HepG2 (cell line): Measurements from ENCODE around the gene SLC25A44. TPM values are rescaled to one million over a fixed set of nuclear protein-coding genes. Genes with fewer than 3 reads are reported as not detected.

Experiments used
- ARNT ChIP-seq: fragments of 450-650 bp; IDR thresholded peaks from 2 replicates; pipeline ENCODE4 v1.6.1; 2017
- ATF7 ChIP-seq, 2 experiments: fragments of 450-650 bp in 1 of 2; sonication (generic) in 1 of 2; formaldehyde crosslinking in 1 of 2; IDR thresholded peaks; 2 replicates each; pipeline versions ENCODE4 v1.4.0 to v1.6.1; 2016 to 2020; ENCODE audit warnings: antibody characterized with exemption in 1 of 2, mild to moderate bottlenecking in 1 of 2, missing genetic modification reagents in 1 of 2
- CEBPB ChIP-seq: IDR thresholded peaks from 2 replicates; pipeline ENCODE4 v1.6.1; 2011; ENCODE audit warnings: low read depth, low read length, improper control_type of control experiment, borderline replicate concordance
- GPN1 ChIP-seq: sonication (generic); formaldehyde crosslinking; IDR thresholded peaks from 2 replicates; pipeline ENCODE4 v1.5.1; 2020; ENCODE audit warnings: missing genetic modification reagents, borderline replicate concordance
- HOXA7 ChIP-seq: sonication (generic); formaldehyde crosslinking; IDR thresholded peaks from 2 replicates; pipeline ENCODE4 v1.8.1; 2022; ENCODE audit warnings: mild to moderate bottlenecking, missing genetic modification reagents, moderate library complexity
- NFYB ChIP-seq: sonication (generic); formaldehyde crosslinking; IDR thresholded peaks from 2 replicates; pipeline ENCODE4 v1.4.0; 2020; ENCODE audit warnings: missing genetic modification reagents
- PAWR ChIP-seq: sonication (generic); formaldehyde crosslinking; IDR thresholded peaks from 2 replicates; pipeline ENCODE4 v1.4.0; 2020; ENCODE audit warnings: missing genetic modification reagents, mild to moderate bottlenecking, borderline replicate concordance
- polyA plus RNA-seq, 8 experiments: library from polyadenylated mRNA; depleted of rRNA in 3 of 8; stranded (reverse) in 7 of 8; unstranded in 1 of 8; fragments of >200 nt; fragmentation: Illumina TruSeq in 4 of 8; extraction: Trizol in 4 of 8; gene quantifications; 2 replicates each; pipeline versions ENCODE4 v1.2.1 to v1.2.3, GENCODE V29; 2011 to 2016; ENCODE audit warnings: low read depth in 4 of 8, missing spikeins in 1 of 8, mixed read lengths in 1 of 8; ENCODE audit not compliant: insufficient read depth in 1 of 8
- total RNA-seq, 5 experiments: library from RNA; depleted of rRNA; stranded (reverse); fragments of >200 nt; fragmentation: Illumina TruSeq; extraction: Trizol; gene quantifications; 2 replicates each; pipeline ENCODE4 v1.2.3, GENCODE V29; 2016; ENCODE audit warnings: low read depth in 1 of 5
- TF ChIP-seq, protein P1 (sequence below): sonication (generic); formaldehyde crosslinking; IDR thresholded peaks from 2 replicates; pipeline ENCODE4 v1.4.0; 2020; ENCODE audit warnings: mild to moderate bottlenecking, missing genetic modification reagents, borderline replicate concordance
- TF ChIP-seq, protein P2 (sequence below): IDR thresholded peaks from 2 replicates; pipeline ENCODE4 v1.6.1; 2016; ENCODE audit warnings: low read depth
- TF ChIP-seq, protein P3 (sequence below): sonication (generic); formaldehyde crosslinking; IDR thresholded peaks from 2 replicates; pipeline ENCODE4 v1.4.0; 2020; ENCODE audit warnings: missing genetic modification reagents
- TF ChIP-seq, protein P4 (sequence below): sonication (generic); formaldehyde crosslinking; IDR thresholded peaks from 2 replicates; pipeline ENCODE4 v1.5.0; 2020; ENCODE audit warnings: missing genetic modification reagents
- TF ChIP-seq, protein P5 (sequence below): sonication (generic); formaldehyde crosslinking; IDR thresholded peaks from 2 replicates; pipeline ENCODE4 v1.4.0; 2020; ENCODE audit warnings: missing genetic modification reagents, low read depth, mild to moderate bottlenecking, borderline replicate concordance

SLC25A44 gene
- total and polyA plus RNA-seq, 2 of the 13 experiments (the other 11 are each of a cell fraction or from before 2014, with no cell fraction given) = 10.7 to 13.4 TPM

DNA sequence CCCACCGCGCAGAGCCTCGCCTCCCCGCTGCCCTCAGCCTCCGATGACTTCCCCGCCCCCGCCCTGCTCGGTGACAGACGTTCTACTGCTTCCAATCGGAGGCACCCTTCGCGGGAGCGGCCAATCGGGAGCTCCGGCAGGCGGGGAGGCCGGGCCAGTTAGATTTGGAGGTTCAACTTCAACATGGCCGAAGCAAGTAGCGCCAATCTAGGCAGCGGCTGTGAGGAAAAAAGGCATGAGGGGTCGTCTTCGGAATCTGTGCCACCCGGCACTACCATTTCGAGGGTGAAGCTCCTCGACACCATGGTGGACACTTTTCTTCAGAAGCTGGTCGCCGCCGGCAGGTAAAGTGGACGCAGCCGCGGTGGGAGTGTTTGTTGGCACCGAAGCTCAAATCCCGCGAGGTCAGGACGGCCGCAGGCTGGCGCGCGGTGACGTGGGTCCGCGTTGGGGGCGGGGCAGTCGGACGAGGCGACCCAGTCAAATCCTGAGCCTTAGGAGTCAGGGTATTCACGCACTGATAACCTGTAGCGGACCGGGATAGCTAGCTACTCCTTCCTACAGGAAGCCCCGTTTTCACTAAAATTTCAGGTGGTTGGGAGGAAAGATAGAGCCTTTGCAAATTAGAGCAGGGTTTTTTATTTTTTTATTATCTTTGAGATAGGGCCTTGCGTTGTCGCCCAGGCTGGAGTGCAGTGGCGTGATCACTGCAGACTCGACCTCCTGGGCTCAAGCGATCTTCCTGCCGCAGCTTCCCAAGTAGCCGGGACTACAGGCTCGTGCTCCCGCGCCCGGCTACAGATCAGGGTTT lies 19.1 kb downstream of the SLC25A44 start, which contains the start of gene PMF1 (continued):
- TF ChIP-seq, protein P1, sequence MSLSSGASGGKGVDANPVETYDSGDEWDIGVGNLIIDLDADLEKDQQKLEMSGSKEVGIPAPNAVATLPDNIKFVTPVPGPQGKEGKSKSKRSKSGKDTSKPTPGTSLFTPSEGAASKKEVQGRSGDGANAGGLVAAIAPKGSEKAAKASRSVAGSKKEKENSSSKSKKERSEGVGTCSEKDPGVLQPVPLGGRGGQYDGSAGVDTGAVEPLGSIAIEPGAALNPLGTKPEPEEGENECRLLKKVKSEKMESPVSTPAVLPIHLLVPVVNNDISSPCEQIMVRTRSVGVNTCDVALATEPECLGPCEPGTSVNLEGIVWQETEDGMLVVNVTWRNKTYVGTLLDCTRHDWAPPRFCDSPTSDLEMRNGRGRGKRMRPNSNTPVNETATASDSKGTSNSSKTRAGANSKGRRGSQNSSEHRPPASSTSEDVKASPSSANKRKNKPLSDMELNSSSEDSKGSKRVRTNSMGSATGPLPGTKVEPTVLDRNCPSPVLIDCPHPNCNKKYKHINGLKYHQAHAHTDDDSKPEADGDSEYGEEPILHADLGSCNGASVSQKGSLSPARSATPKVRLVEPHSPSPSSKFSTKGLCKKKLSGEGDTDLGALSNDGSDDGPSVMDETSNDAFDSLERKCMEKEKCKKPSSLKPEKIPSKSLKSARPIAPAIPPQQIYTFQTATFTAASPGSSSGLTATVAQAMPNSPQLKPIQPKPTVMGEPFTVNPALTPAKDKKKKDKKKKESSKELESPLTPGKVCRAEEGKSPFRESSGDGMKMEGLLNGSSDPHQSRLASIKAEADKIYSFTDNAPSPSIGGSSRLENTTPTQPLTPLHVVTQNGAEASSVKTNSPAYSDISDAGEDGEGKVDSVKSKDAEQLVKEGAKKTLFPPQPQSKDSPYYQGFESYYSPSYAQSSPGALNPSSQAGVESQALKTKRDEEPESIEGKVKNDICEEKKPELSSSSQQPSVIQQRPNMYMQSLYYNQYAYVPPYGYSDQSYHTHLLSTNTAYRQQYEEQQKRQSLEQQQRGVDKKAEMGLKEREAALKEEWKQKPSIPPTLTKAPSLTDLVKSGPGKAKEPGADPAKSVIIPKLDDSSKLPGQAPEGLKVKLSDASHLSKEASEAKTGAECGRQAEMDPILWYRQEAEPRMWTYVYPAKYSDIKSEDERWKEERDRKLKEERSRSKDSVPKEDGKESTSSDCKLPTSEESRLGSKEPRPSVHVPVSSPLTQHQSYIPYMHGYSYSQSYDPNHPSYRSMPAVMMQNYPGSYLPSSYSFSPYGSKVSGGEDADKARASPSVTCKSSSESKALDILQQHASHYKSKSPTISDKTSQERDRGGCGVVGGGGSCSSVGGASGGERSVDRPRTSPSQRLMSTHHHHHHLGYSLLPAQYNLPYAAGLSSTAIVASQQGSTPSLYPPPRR (CRISPR knock-in tag) = no peak
- TF ChIP-seq PAWR (CRISPR knock-in tag) = no peak
- no peak for TF ChIP-seq GPN1
- TF ChIP-seq ATF7 (IDR thresholded peaks at IDR 0.05) = no peak
- TF ChIP-seq ATF7 (CRISPR knock-in tag; IDR thresholded peaks at IDR 0.05) = peak; percentile 44; the same call in 1 of the 2 replicates
- TF ChIP-seq ARNT = no peak
- TF ChIP-seq, protein P2, sequence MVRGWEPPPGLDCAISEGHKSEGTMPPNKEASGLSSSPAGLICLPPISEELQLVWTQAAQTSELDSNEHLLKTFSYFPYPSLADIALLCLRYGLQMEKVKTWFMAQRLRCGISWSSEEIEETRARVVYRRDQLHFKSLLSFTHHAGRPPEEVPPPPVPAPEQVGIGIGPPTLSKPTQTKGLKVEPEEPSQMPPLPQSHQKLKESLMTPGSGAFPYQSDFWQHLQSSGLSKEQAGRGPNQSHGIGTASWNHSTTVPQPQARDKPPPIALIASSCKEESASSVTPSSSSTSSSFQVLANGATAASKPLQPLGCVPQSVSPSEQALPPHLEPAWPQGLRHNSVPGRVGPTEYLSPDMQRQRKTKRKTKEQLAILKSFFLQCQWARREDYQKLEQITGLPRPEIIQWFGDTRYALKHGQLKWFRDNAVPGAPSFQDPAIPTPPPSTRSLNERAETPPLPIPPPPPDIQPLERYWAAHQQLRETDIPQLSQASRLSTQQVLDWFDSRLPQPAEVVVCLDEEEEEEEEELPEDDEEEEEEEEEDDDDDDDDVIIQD = peak; percentile 30
- no peak for TF ChIP-seq CEBPB
- TF ChIP-seq, protein P3, sequence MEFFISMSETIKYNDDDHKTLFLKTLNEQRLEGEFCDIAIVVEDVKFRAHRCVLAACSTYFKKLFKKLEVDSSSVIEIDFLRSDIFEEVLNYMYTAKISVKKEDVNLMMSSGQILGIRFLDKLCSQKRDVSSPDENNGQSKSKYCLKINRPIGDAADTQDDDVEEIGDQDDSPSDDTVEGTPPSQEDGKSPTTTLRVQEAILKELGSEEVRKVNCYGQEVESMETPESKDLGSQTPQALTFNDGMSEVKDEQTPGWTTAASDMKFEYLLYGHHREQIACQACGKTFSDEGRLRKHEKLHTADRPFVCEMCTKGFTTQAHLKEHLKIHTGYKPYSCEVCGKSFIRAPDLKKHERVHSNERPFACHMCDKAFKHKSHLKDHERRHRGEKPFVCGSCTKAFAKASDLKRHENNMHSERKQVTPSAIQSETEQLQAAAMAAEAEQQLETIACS (CRISPR knock-in tag) = no peak; the same call in 1 of the 2 replicates
- TF ChIP-seq, protein P4, sequence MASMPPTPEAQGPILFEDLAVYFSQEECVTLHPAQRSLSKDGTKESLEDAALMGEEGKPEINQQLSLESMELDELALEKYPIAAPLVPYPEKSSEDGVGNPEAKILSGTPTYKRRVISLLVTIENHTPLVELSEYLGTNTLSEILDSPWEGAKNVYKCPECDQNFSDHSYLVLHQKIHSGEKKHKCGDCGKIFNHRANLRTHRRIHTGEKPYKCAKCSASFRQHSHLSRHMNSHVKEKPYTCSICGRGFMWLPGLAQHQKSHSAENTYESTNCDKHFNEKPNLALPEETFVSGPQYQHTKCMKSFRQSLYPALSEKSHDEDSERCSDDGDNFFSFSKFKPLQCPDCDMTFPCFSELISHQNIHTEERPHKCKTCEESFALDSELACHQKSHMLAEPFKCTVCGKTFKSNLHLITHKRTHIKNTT (CRISPR knock-in tag) = no peak
- peak; percentile 97 for TF ChIP-seq NFYB (CRISPR knock-in tag)
- TF ChIP-seq, protein P5, sequence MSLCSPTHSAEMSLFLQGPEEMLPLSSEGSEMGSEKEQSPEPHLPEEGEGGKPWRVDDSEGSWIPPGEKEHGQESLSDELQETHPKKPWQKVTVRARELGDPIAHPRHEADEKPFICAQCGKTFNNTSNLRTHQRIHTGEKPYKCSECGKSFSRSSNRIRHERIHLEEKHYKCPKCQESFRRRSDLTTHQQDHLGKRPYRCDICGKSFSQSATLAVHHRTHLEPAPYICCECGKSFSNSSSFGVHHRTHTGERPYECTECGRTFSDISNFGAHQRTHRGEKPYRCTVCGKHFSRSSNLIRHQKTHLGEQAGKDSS (CRISPR knock-in tag) = peak; percentile 85; the same call in 1 of the 2 replicates
- no peak for TF ChIP-seq HOXA7 (CRISPR knock-in tag)
